Endothelial cell of umbilical vein (primary cell): ENCODE measurements around the gene GMPPA. TPM values are rescaled to one million over a fixed set of nuclear protein-coding genes. Genes with fewer than 3 reads are reported as not detected.

Experiments
- BruUV-seq: library from RNA; stranded (reverse); fragments of 400-500 nt; replicated peaks from 2 replicates; lab custom pipeline; 2021; lab: Mats Ljungman, UMichigan
- CTCF ChIA-PET: fragments of 300-600, 350-600 bp; sonication (Branson Sonifier 250); formaldehyde crosslinking; loops from one replicate; lab custom pipeline; 2021; ENCODE audit warnings: antibody characterized with exemption, inconsistent platforms; lab: Charles Lee
- POLR2A ChIA-PET: fragments of 300-600, 350-600 bp; sonication (Branson Sonifier 250); formaldehyde crosslinking; loops from one replicate; lab custom pipeline; 2021; ENCODE audit warnings: antibody characterized with exemption, inconsistent platforms; lab: Charles Lee
- DNase-seq: peaks from one replicate; pipeline ENCODE4 v3.0.0-alpha.2; 2011; ENCODE audit warnings: low read depth, low spot score
- FAIRE-seq: peaks from 2 replicates; lab custom pipeline; 2011; peaks lifted over from hg19 to GRCh38; lab: Jason Lieb, UNC
- H2AFZ ChIP-seq: 2 replicates; pipeline ENCODE4 v1.6.0; 2012; ENCODE audit warnings: low read depth, low read length, control low read depth, inconsistent platforms
- H3K27ac ChIP-seq: 2 replicates; pipeline ENCODE4 v1.5.1; 2011; ENCODE audit warnings: low read depth, mild to moderate bottlenecking, control low read depth, low read length, moderate library complexity; ENCODE audit not compliant: insufficient read depth
- H3K27me3 ChIP-seq, 2 experiments: 2 replicates each; pipeline versions ENCODE4 v1.6.0 to v1.6.1; 2011; ENCODE audit warnings: low read length in 2 of 2, mixed read lengths in 1 of 2; ENCODE audit not compliant: control insufficient read depth in 2 of 2, insufficient read depth in 2 of 2
- H3K36me3 ChIP-seq, 2 experiments: 2 replicates in 1 of 2; 3 replicates in 1 of 2; pipeline ENCODE4 v1.5.1; 2011; ENCODE audit warnings: low read length in 2 of 2, mild to moderate bottlenecking in 1 of 2, moderate library complexity in 1 of 2; ENCODE audit not compliant: control insufficient read depth in 2 of 2, insufficient read depth in 2 of 2; ENCODE audit errors: extremely low read depth in 1 of 2
- H3K4me1 ChIP-seq: 3 replicates; pipeline ENCODE4 v1.5.1; 2011; ENCODE audit warnings: mild to moderate bottlenecking, low read length; ENCODE audit not compliant: control insufficient read depth, insufficient read depth; ENCODE audit errors: extremely low read depth
- H3K4me2 ChIP-seq: 2 replicates; pipeline ENCODE4 v1.6.1; 2011; ENCODE audit warnings: low read length, control low read depth, mixed read lengths; ENCODE audit not compliant: insufficient read depth
- H3K4me3 ChIP-seq, 3 experiments: fragments of 200-600 bp in 1 of 3; sonication (generic), shearing (Covaris generic) in 1 of 3; replicated peaks in 1 of 3; 2 replicates each; pipeline ENCODE4 v1.5.1; 2011 to 2016; ENCODE audit warnings: control low read depth in 3 of 3, low read length in 3 of 3, mild to moderate bottlenecking in 2 of 3, inconsistent platforms in 1 of 3, low read depth in 1 of 3, moderate library complexity in 1 of 3; ENCODE audit not compliant: insufficient read depth in 1 of 3
- H3K79me2 ChIP-seq: 2 replicates; pipeline ENCODE4 v1.6.0; 2012; ENCODE audit warnings: low read length, inconsistent platforms; ENCODE audit not compliant: control insufficient read depth, insufficient read depth
- H3K9ac ChIP-seq: replicated peaks from 2 replicates; pipeline ENCODE3; 2011; ENCODE audit warnings: low read length, control low read depth; ENCODE audit not compliant: insufficient read depth; ENCODE audit errors: extremely low read depth
- H3K9me1 ChIP-seq: replicated peaks from 3 replicates; pipeline ENCODE4 v1.6.0; 2011; ENCODE audit warnings: mild to moderate bottlenecking, low read length; ENCODE audit not compliant: control insufficient read depth, insufficient read depth; ENCODE audit errors: extremely low read depth
- H3K9me3 ChIP-seq: replicated peaks from 2 replicates; pipeline ENCODE4 v1.5.1; 2012; ENCODE audit warnings: low read length, inconsistent platforms; ENCODE audit not compliant: control insufficient read depth, insufficient read depth
- H4K20me1 ChIP-seq: replicated peaks from 2 replicates; pipeline ENCODE3; 2011; ENCODE audit warnings: mild to moderate bottlenecking, low read length; ENCODE audit not compliant: control insufficient read depth, insufficient read depth; ENCODE audit errors: extremely low read depth
- EZH2 ChIP-seq: IDR thresholded peaks from 2 replicates; pipeline ENCODE4 v1.6.1; 2012; ENCODE audit warnings: borderline replicate concordance, low read depth, mild to moderate bottlenecking, moderate library complexity, low read length, inconsistent platforms; ENCODE audit not compliant: severe bottlenecking
- FOS ChIP-seq: IDR thresholded peaks from 2 replicates; pipeline ENCODE4 v1.6.1; 2011; ENCODE audit warnings: mild to moderate bottlenecking, low read length, moderate library complexity, borderline replicate concordance; ENCODE audit not compliant: insufficient read depth
- GATA2 ChIP-seq: IDR thresholded peaks from 2 replicates; pipeline ENCODE4 v1.7.0; 2011; ENCODE audit warnings: low read depth, mild to moderate bottlenecking, moderate library complexity, mixed read lengths, low read length; ENCODE audit not compliant: insufficient read length, insufficient read depth
- JUN ChIP-seq: IDR thresholded peaks from 2 replicates; pipeline ENCODE4 v1.6.1; 2011; ENCODE audit warnings: borderline replicate concordance, low read depth; ENCODE audit not compliant: insufficient read length, insufficient read depth
- MYC ChIP-seq: IDR thresholded peaks from one replicate; pipeline ENCODE4 v1.6.1; 2011; ENCODE audit warnings: mild to moderate bottlenecking, low read depth, low read length
- POLR2A ChIP-seq: IDR thresholded peaks from 2 replicates; pipeline ENCODE4 v1.6.1; 2012; ENCODE audit warnings: low read depth, mild to moderate bottlenecking, control low read depth, low read length
- POLR2AphosphoS5 ChIP-seq: IDR thresholded peaks from 2 replicates; pipeline ENCODE4 v1.6.1; 2012; ENCODE audit warnings: low read depth, mild to moderate bottlenecking, control low read depth, low read length, moderate library complexity; ENCODE audit not compliant: insufficient read depth
- dilution Hi-C: fragments of 300-500 bp; cut with MboI; formaldehyde crosslinking; loops from one replicate; pipeline ENCODE4 v1.15.0; 2019; ENCODE audit warnings: low sequenced_read_pairs; ENCODE audit not compliant: extremely low pct_ligation_motif_present
- intact Hi-C: fragments of 100-400 bp; cut with micrococcal nuclease; formaldehyde crosslinking; loops from one replicate; pipeline ENCODE4 v1.10.0; 2022
- polyA plus RNA-seq, 4 experiments: library from polyadenylated mRNA; depleted of rRNA in 3 of 4; stranded (reverse) in 3 of 4; unstranded in 1 of 4; fragments of >200 nt; gene quantifications; 2 replicates each; pipeline versions ENCODE4 v1.2.1 to v1.2.3, GENCODE V29; 2011 to 2012; ENCODE audit warnings: missing spikeins in 1 of 4
- total RNA-seq: library from RNA; stranded (reverse); gene quantifications from 2 replicates; pipeline ENCODE4 v1.2.3, GENCODE V29; 2021
- TF ChIP-seq, protein P1 (sequence below), 2 donors: IDR thresholded peaks; 1 replicate in 1 of 2; 2 replicates in 1 of 2; pipeline ENCODE4 v1.5.1; 2011; ENCODE audit warnings: low read length in 2 of 2, mild to moderate bottlenecking in 2 of 2, moderate library complexity in 2 of 2, control low read depth in 1 of 2, inconsistent platforms in 1 of 2, low read depth in 1 of 2; ENCODE audit not compliant: insufficient read depth in 1 of 2; ENCODE audit errors: extremely low read depth in 1 of 2
- TF ChIP-seq, protein P2 (sequence below): IDR thresholded peaks from 2 replicates; pipeline ENCODE4 v1.6.1; 2011; ENCODE audit not compliant: insufficient read depth, insufficient read length

Gene GMPPA
- total and polyA plus RNA-seq, 2 donors (not counting 3 experiments of a cell fraction or from before 2014, with no cell fraction given) = 39.1 to 104 TPM

DNA sequence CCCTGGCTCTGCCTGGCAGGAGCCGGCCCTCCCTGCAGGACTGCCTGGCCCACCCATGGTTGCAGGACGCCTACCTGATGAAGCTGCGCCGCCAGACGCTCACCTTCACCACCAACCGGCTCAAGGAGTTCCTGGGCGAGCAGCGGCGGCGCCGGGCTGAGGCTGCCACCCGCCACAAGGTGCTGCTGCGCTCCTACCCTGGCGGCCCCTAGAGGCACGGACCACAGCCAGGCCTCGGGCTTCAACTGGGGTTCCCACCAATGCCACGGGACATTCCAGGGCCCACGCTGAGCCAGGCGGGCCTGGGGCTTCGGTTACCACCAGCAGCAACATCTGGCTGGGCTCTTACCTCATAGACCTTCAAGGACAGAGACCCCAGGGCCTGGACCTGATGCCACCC lies 6.1 kb upstream of the GMPPA start:
- intact Hi-C loops = no loop called here
- no peak for DNase-seq
- Histone ChIP-seq H3K27me3 (peaks cover 33 to 37% of the 10 kb centered on the region in 2 experiments), H3K4me3 (no peak overlapping the region), H3K4me1 (peaks cover 4% of the 10 kb centered on the region), H3K4me2 (no peak overlapping the region), H3K9me3 (no peaks in the 10 kb centered on the region), H3K79me2 (no peaks in the 10 kb centered on the region), H3K36me3 (no peaks in the 10 kb centered on the region), H3K27ac (no peak overlapping the region), H3K9ac (no peak overlapping the region), H3K9me1 (no peaks in the 10 kb centered on the region), H4K20me1 (no peaks in the 10 kb centered on the region), H2AFZ (no peak overlapping the region)
- no peak for TF ChIP-seq POLR2A
- no peak for TF ChIP-seq EZH2
- TF ChIP-seq, protein P1, sequence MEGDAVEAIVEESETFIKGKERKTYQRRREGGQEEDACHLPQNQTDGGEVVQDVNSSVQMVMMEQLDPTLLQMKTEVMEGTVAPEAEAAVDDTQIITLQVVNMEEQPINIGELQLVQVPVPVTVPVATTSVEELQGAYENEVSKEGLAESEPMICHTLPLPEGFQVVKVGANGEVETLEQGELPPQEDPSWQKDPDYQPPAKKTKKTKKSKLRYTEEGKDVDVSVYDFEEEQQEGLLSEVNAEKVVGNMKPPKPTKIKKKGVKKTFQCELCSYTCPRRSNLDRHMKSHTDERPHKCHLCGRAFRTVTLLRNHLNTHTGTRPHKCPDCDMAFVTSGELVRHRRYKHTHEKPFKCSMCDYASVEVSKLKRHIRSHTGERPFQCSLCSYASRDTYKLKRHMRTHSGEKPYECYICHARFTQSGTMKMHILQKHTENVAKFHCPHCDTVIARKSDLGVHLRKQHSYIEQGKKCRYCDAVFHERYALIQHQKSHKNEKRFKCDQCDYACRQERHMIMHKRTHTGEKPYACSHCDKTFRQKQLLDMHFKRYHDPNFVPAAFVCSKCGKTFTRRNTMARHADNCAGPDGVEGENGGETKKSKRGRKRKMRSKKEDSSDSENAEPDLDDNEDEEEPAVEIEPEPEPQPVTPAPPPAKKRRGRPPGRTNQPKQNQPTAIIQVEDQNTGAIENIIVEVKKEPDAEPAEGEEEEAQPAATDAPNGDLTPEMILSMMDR (IDR thresholded peaks at IDR 0.05; ENCODE audit: extremely low read depth in 1 of 2, insufficient read depth in 1 of 2, low read depth in 1 of 2, low read length in 2 of 2) = no peak
- no peak for TF ChIP-seq MYC
- TF ChIP-seq, protein P2, sequence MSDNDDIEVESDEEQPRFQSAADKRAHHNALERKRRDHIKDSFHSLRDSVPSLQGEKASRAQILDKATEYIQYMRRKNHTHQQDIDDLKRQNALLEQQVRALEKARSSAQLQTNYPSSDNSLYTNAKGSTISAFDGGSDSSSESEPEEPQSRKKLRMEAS = no peak
- TF ChIP-seq POLR2AphosphoS5 = no peak
- no peak for TF ChIP-seq FOS
- no peak for TF ChIP-seq JUN
- no peak for TF ChIP-seq GATA2
- ChIA-PET POLR2A (no interaction called here), CTCF (interaction anchor here (0.9 to 19.9 kb wide), 6 partner anchors 8 to 90 kb away, joined by 3 to 731 read pairs (median 6); partner anchors contain the start of genes CHPF and TMEM198)
- FAIRE-seq = no peak
- dilution Hi-C loops = no loop called here
- no TSS peak for BruUV-seq
